OCI-LY3 (cell line): ENCODE data around the gene PRKCG.
A peak's percentile ranks its signal among the peaks of the same experiment; 100 is the strongest.
"Not testable (repeated sequence)": the region's sequence is repeated elsewhere in the genome, so short reads cannot be mapped to it uniquely, and the experiment has no call there.

Experiments used
- H2AFZ ChIP-seq: fragments of 200-600, 300-600 bp; shearing (Covaris generic); 2 replicates; pipeline ENCODE4 v1.6.0; 2014; ENCODE audit warnings: antibody characterized with exemption, low read depth, low read length
- H3K27ac ChIP-seq: fragments of 200-600, 300-600 bp; sonication (generic); 2 replicates; pipeline ENCODE4 v1.5.1; 2014; ENCODE audit warnings: mild to moderate bottlenecking, low read length, moderate library complexity, mixed read lengths
- H3K27me3 ChIP-seq: fragments of 200-600, 300-600 bp; sonication (generic); 2 replicates; pipeline ENCODE4 v1.6.1; 2014; ENCODE audit warnings: low read depth, low read length, mixed read lengths
- H3K36me3 ChIP-seq: fragments of 200-600, 300-600 bp; sonication (generic); replicated peaks from 2 replicates; pipeline ENCODE3; 2014; ENCODE audit warnings: low read depth, low read length, mixed read lengths
- H3K4me1 ChIP-seq: fragments of 300-600, 200-600 bp; sonication (generic); 2 replicates; pipeline ENCODE4 v1.6.1; 2014; ENCODE audit warnings: low read length, mixed read lengths
- H3K4me2 ChIP-seq: fragments of 200-600, 300-600 bp; sonication (generic); 2 replicates; pipeline ENCODE4 v1.6.1; 2014; ENCODE audit warnings: low read length, mixed read lengths
- H3K4me3 ChIP-seq: fragments of 300-600, 200-600 bp; sonication (generic); 2 replicates; pipeline ENCODE4 v1.5.1; 2014; ENCODE audit warnings: antibody characterized with exemption, mild to moderate bottlenecking, low read length, moderate library complexity
- H3K79me2 ChIP-seq: fragments of 300-600, 200-600 bp; shearing (Covaris generic); 2 replicates; pipeline ENCODE4 v1.6.1; 2014; ENCODE audit warnings: mild to moderate bottlenecking, low read length, mixed read lengths
- H3K9ac ChIP-seq: fragments of 300-600, 200-600 bp; shearing (Covaris generic); 2 replicates; pipeline ENCODE4 v1.6.0; 2014; ENCODE audit warnings: mild to moderate bottlenecking, low read length, moderate library complexity
- H3K9me3 ChIP-seq: fragments of 200-600, 300-600 bp; shearing (Covaris generic); 2 replicates; pipeline ENCODE4 v1.6.1; 2014; ENCODE audit warnings: low read length, mixed read lengths; ENCODE audit not compliant: insufficient read depth
- H4K20me1 ChIP-seq: fragments of 200-600, 300-600 bp; sonication (generic); 2 replicates; pipeline ENCODE4 v1.6.1; 2016; ENCODE audit warnings: low read length, mixed read lengths; ENCODE audit not compliant: insufficient read depth
- CTCF ChIP-seq: fragments of 200-600, 300-600 bp; sonication (generic); IDR thresholded peaks from 2 replicates; pipeline ENCODE4 v1.5.1; 2014; ENCODE audit warnings: antibody characterized with exemption, low read length, low read depth
- EZH2phosphoT487 ChIP-seq: fragments of 200-600 bp; shearing (Covaris generic); IDR thresholded peaks from 2 replicates; pipeline ENCODE4 v1.6.1; 2018; ENCODE audit warnings: antibody characterized with exemption, mixed run types, low read depth

PRKCG gene

GRCh38 chr19:53945998-53946397 lies 64.0 kb downstream of the PRKCG start:
- Histone ChIP-seq H3K4me1 (no peaks in the 10 kb centered on the region), H3K27ac (no peak overlapping the region), H3K27me3 (no peaks in the 10 kb centered on the region), H3K9me3 (no peaks in the 10 kb centered on the region), H3K4me3 (no peak overlapping the region), H3K79me2 (no peaks in the 10 kb centered on the region), H3K36me3 (no peaks in the 10 kb centered on the region), H4K20me1 (no peaks in the 10 kb centered on the region), H2AFZ (no peak overlapping the region), H3K9ac (no peak overlapping the region), H3K4me2 (no peak overlapping the region)
- TF ChIP-seq EZH2phosphoT487: no peak

- no peaks in the 10 kb centered on the region for H3K36me3 ChIP-seq
- H2AFZ ChIP-seq: no peak overlapping the region
- no peak overlapping the region for H3K4me2 ChIP-seq
- TF ChIP-seq CTCF (peak; percentile 12; the same call in 1 of the 2 replicates), EZH2phosphoT487 (no peak)
- H3K9me3 ChIP-seq: no peaks in the 10 kb centered on the region
- H3K4me3 ChIP-seq: no peak overlapping the region
- H3K4me1 ChIP-seq: no peaks in the 10 kb centered on the region
- H4K20me1 ChIP-seq: no peaks in the 10 kb centered on the region
- H3K27me3 ChIP-seq: no peaks in the 10 kb centered on the region
- H3K27ac ChIP-seq: no peak overlapping the region
- no peak overlapping the region for H3K9ac ChIP-seq
- no peaks in the 10 kb centered on the region for H3K79me2 ChIP-seq
Observed at GRCh38 chr19:53947624-53948023, 65.6 kb downstream of the PRKCG start.

- not testable (repeated sequence) for H4K20me1 ChIP-seq, H3K9ac ChIP-seq, H3K36me3 ChIP-seq, H2AFZ ChIP-seq, H3K79me2 ChIP-seq, H3K27ac ChIP-seq, H3K4me1 ChIP-seq, H3K27me3 ChIP-seq, H3K4me3 ChIP-seq, H3K9me3 ChIP-seq, H3K4me2 ChIP-seq
Observed at GRCh38 chr19:53948611-53949010, 66.6 kb downstream of the PRKCG start.

GRCh38 chr19:53951436-53951835 lies 69.4 kb downstream of the PRKCG start:
- no peak overlapping the region for H2AFZ ChIP-seq
- H3K4me3 ChIP-seq: no peak overlapping the region
- no peaks in the 10 kb centered on the region for H3K4me1 ChIP-seq
- H4K20me1 ChIP-seq: no peaks in the 10 kb centered on the region
- no peak overlapping the region for H3K4me2 ChIP-seq
- H3K9me3 ChIP-seq: no peaks in the 10 kb centered on the region
- no peak overlapping the region for H3K27ac ChIP-seq
- no peaks in the 10 kb centered on the region for H3K79me2 ChIP-seq
- no peaks in the 10 kb centered on the region for H3K27me3 ChIP-seq
- H3K36me3 ChIP-seq: no peaks in the 10 kb centered on the region
- no peak overlapping the region for H3K9ac ChIP-seq
- TF ChIP-seq EZH2phosphoT487 (no peak), CTCF (no peak)

- Histone ChIP-seq H3K4me2 (no peak overlapping the region), H3K4me1 (no peaks in the 10 kb centered on the region), H3K36me3 (no peaks in the 10 kb centered on the region), H3K27ac (no peak overlapping the region), H3K9me3 (no peaks in the 10 kb centered on the region), H3K9ac (no peak overlapping the region), H4K20me1 (no peaks in the 10 kb centered on the region), H2AFZ (no peak overlapping the region), H3K27me3 (no peaks in the 10 kb centered on the region), H3K79me2 (no peaks in the 10 kb centered on the region), H3K4me3 (no peak overlapping the region)
- TF ChIP-seq EZH2phosphoT487 (no peak), CTCF (no peak)
Observed at GRCh38 chr19:53951947-53952346, 70.0 kb downstream of the PRKCG start.
